Ramos (cell line): ENCODE measurements around the gene FOLH1.
"Not testable (repeated sequence)": the region's sequence is repeated elsewhere in the genome, so short reads cannot be mapped to it uniquely, and the experiment has no call there.

Experiments used
- in situ Hi-C: fragments of 300-500 bp; cut with MboI; formaldehyde crosslinking; loops from one replicate; pipeline ENCODE4 v1.14.3; 2022; ENCODE audit warnings: low sequenced_read_pairs; ENCODE audit not compliant: unreplicated experiment

Gene FOLH1

DNA sequence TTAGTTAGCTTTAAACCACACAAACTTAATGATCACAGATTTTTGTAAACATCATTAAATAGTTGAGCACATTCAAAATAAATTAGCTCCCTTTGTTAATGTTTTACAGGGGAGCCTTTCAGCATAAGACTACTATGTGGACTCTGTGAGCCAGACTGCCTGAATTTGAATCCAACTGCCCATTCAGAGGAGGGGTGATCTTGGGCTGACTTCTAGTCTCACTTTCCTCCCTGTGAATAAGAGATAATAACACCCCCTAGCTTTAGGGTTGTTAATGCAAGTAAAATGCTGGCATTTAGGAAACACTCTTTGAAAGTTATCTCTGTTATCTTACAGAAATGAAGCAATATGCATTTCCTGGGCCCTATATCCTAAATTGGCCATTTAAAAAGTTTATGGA, 23.6 kb downstream of the FOLH1 start:
- in situ Hi-C loops: not testable (repeated sequence)

DNA sequence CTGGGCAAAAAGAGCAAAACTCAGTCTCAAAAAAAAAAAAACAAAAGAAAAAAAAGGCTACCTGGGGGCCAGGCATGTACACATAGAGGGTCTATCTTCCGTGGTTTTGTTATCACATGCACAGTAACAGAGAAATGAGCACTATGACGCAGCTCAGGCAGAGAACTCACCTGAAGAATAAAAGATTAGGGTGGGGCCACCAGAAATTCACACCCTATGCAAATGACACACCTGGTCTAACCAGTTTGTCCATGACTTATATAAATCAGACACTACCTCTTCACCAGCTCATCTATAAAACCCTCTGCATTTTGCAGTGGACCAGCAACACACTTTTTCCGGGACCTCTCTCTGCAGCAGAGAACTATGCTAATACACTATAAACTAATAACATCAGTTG, 30.5 kb downstream of the FOLH1 start:
- in situ Hi-C loops: not testable (repeated sequence)

DNA sequence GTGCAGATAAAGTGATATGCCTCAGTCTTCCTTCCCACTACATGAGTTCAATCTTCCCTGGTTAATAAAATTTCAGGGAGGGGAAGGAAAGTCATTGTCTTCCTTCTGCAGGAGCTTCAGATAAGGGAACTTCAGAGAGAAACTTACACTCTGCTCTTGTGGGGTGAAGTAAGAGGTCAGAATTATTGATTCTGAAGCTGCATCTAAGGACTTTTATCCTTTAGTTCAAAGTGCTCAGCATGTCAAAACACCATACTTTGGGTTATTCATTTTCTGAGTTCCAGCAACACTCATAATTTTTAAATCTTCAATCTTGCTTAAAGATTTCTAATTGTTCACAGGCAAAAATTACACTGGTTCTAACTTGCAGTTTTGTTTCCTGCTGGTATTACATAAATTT, 33.0 kb downstream of the FOLH1 start:
- in situ Hi-C loops: not testable (repeated sequence)

DNA sequence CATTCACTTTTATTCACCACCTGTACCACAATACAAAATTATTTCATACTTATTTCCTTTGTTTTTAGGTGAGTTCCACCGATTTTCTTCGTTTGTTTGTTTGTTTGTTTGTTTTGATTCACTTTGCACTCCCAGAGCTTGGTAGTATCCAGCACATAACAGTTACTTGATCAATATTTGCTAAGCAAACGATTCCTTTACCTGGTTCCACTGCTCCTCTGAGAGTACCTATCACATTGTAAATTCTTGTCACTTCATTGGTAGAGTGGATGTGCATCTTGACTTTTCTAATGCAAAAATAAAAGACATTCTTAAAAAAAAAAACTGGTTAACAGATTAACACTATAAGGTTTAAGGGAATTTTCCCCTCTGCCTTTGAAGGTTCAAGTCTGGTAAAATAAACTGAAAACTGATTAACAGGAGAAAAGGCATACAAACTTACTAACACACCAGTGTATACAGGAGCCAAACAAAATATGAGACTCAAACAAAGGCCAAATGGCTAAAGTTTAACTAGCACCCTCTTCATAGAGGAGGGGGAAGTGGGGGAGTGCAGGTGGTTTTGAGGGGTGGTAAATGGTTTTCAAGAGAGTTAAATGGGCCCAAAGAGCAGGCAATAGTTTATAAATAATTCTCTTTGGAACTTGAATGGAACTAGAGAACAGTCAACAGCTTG, 33.6 kb downstream of the FOLH1 start:
- in situ Hi-C loops: not testable (repeated sequence)

DNA sequence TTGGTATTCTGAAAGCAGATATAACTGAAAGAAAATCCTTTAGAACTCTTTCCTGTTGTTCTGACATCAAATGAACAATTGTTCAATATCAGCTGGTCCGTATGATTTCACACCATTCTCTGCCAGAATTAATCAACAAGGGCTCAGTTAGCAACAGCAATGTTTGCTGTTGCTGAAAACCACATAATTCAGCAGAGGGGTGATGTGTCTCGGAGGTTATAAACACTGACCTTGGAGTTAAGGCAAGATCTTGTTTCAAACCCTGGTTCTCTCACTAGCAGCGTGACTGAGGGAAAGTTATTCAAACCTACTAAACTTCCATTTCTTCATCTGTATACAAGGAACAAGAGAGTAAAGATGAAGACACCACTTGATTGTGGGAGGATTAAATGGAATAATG, 36.8 kb downstream of the FOLH1 start:
- in situ Hi-C loops: not testable (repeated sequence)

DNA sequence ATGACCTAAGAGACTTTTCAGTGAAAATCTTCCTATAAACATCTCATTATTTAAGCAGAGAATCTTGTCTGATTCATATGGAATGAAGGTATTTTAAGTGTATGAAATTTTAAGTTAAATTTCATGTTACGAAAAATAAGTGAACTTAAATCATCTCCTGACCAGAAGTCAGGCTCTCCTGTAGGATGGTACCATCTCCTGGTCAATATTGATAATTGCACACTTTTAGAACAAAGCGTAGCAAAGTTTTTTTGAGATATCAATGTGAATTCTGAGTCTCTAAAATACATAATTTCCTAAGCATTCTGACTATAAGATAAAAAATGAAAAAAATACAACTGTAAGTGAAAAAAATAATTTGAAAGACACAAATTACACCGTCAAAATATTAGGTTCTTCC, 38.8 kb downstream of the FOLH1 start:
- in situ Hi-C loops: not testable (repeated sequence)

DNA sequence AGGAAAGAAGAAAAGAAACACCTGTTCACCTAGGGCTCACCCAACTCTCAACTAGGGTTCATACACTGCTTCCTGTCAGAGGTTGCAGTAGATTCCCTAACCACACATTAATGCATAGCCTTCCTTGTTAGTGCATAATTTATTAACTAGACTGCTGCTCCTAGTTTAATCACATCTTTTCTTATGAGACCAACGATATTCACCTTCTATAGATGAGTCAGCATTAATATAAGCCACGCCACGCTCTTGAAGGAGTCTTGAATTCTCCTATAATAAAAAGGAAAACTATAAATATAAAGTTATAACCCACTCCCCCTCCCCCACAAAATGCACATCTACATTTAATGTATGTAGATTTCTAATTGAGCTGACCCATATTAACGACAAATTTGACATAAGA, 39.4 kb downstream of the FOLH1 start:
- in situ Hi-C loops: not testable (repeated sequence)

DNA sequence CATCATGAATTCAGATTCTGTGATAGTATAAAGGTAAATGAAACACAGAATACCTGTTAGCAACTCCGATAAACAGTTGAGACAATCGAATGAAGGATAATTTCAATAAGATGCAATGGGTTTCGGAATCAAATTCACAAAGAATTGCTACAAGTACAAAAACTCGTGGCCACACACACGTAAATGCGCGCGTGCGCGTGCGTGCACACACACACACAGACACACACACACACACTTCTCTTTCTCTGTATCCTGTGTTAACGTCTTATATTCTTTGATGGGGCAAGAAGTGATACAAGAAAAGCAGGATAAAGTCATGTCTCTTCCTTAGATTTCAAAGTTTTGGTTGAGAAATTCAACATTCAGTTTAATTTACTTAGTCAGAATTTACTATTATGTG, 57.2 kb downstream of the FOLH1 start:
- in situ Hi-C loops: no loop called here

DNA sequence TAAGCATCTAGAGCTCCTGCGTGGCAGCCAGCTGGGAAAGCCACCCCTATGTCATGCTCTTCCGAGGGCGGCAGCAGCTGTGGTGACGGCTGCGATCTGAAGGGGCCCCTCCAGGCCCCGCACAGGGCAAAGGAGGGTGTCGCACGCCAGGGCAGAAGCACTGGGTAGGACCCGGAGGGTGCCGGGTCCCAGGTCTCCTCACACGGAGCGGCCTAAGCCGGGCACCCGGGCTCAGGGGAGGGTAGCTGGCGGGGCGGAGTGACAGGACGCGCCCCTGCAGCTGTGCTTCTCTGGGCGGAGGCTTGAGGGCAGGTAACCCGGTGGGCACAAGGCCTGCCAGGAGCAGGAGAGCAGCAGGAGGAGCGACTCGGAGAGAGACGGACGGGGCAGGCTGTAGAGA, 106.0 kb downstream of the FOLH1 start:
- in situ Hi-C loops: not testable (repeated sequence)
